Liver (tissue), 9 donors: ENCODE data around the gene STK4. TPM values are rescaled to one million over a fixed set of nuclear protein-coding genes. Genes with fewer than 3 reads are reported as not detected.

Experiments used
- DNase-seq: peaks from one replicate; pipeline ENCODE4 v3.0.0-alpha.2; 2017; ENCODE audit warnings: low spot score
- H3K27ac ChIP-seq, 2 donors: one replicate each; pipeline ENCODE4 v1.7.0; 2013; ENCODE audit warnings: inconsistent platforms in 2 of 2, low read length in 2 of 2, control low read depth in 1 of 2, low read depth in 1 of 2, mild to moderate bottlenecking in 1 of 2
- H3K27me3 ChIP-seq, 4 donors: one replicate each; pipeline versions ENCODE4 v1.6.1 to v1.7.0; 2013; ENCODE audit warnings: low read length in 3 of 4, inconsistent platforms in 1 of 4, mild to moderate bottlenecking in 1 of 4, moderate library complexity in 1 of 4; ENCODE audit not compliant: control insufficient read depth in 4 of 4, insufficient read depth in 4 of 4
- H3K36me3 ChIP-seq, 4 donors: one replicate each; pipeline versions ENCODE4 v1.6.1 to v1.7.0; 2013; ENCODE audit warnings: low read length in 3 of 4, mild to moderate bottlenecking in 3 of 4, low read depth in 1 of 4, moderate library complexity in 1 of 4; ENCODE audit not compliant: control insufficient read depth in 4 of 4, insufficient read depth in 3 of 4
- H3K4me1 ChIP-seq, 4 donors: one replicate each; pipeline versions ENCODE4 v1.6.1 to v1.7.0; 2013; ENCODE audit warnings: low read length in 3 of 4, mild to moderate bottlenecking in 3 of 4, moderate library complexity in 1 of 4; ENCODE audit not compliant: control insufficient read depth in 4 of 4, insufficient read depth in 4 of 4
- H3K4me3 ChIP-seq, 3 donors: one replicate each; pipeline versions ENCODE4 v1.6.1 to v1.7.0; 2013; ENCODE audit warnings: low read length in 3 of 3, control low read depth in 1 of 3, low read depth in 1 of 3, mild to moderate bottlenecking in 1 of 3
- H3K9ac ChIP-seq, 2 donors: one replicate each; pipeline ENCODE4 v1.7.0; 2013; ENCODE audit warnings: low read length in 2 of 2, mild to moderate bottlenecking in 2 of 2, moderate library complexity in 2 of 2, control low read depth in 1 of 2, low read depth in 1 of 2
- H3K9me3 ChIP-seq, 4 donors: one replicate each; pipeline versions ENCODE4 v1.6.1 to v1.7.0; 2013; ENCODE audit warnings: low read length in 3 of 4; ENCODE audit not compliant: control insufficient read depth in 4 of 4
- ATF3 ChIP-seq: IDR thresholded peaks from 2 replicates; pipeline ENCODE4 v1.6.1; 2016; ENCODE audit warnings: antibody characterized with exemption
- CTCF ChIP-seq: fragments of 150-350 bp; IDR thresholded peaks from 2 replicates; pipeline ENCODE4 v1.5.1; 2017; ENCODE audit warnings: improper control_type of control experiment, low read depth, low read length; ENCODE audit not compliant: missing input control
- EGR1 ChIP-seq, 2 donors: IDR thresholded peaks; 2 replicates each; pipeline ENCODE4 v1.6.1; 2016 to 2018; ENCODE audit warnings: antibody characterized with exemption in 2 of 2, low read depth in 2 of 2
- FOXA1 ChIP-seq: IDR thresholded peaks from 2 replicates; pipeline ENCODE4 v1.6.1; 2016; ENCODE audit warnings: antibody characterized with exemption
- FOXA2 ChIP-seq: IDR thresholded peaks from 2 replicates; pipeline ENCODE4 v1.6.1; 2016; ENCODE audit warnings: antibody characterized with exemption
- GABPA ChIP-seq, 2 donors: IDR thresholded peaks in 1 of 2; conservative IDR thresholded peaks in 1 of 2; 2 replicates each; pipeline ENCODE4 v1.6.1; 2016; ENCODE audit warnings: antibody characterized with exemption in 2 of 2, mild to moderate bottlenecking in 1 of 2, moderate library complexity in 1 of 2
- HNF4A ChIP-seq, 2 donors: conservative IDR thresholded peaks; 2 replicates each; pipeline ENCODE4 v1.6.1; 2016; ENCODE audit warnings: antibody characterized with exemption in 2 of 2, mild to moderate bottlenecking in 2 of 2
- HNF4G ChIP-seq: IDR thresholded peaks from 2 replicates; pipeline ENCODE4 v1.6.1; 2016; ENCODE audit warnings: antibody characterized with exemption
- JUND ChIP-seq, 2 donors: IDR thresholded peaks; 2 replicates each; pipeline ENCODE4 v1.6.1; 2016; ENCODE audit warnings: antibody characterized with exemption in 2 of 2
- MAX ChIP-seq: IDR thresholded peaks from 2 replicates; pipeline ENCODE4 v1.6.1; 2016; ENCODE audit warnings: antibody characterized with exemption
- NR2F2 ChIP-seq: IDR thresholded peaks from 2 replicates; pipeline ENCODE4 v1.6.1; 2016; ENCODE audit warnings: antibody characterized with exemption
- RAD21 ChIP-seq, 2 donors: IDR thresholded peaks; 2 replicates each; pipeline ENCODE4 v1.6.1; 2016; ENCODE audit warnings: antibody characterized with exemption in 2 of 2, mild to moderate bottlenecking in 2 of 2
- REST ChIP-seq: IDR thresholded peaks from 2 replicates; pipeline ENCODE4 v1.6.1; 2016; ENCODE audit warnings: antibody characterized with exemption, mild to moderate bottlenecking
- RXRA ChIP-seq, 2 donors: IDR thresholded peaks; 2 replicates each; pipeline ENCODE4 v1.6.1; 2017 to 2018; ENCODE audit warnings: antibody characterized with exemption in 2 of 2, mild to moderate bottlenecking in 1 of 2
- SP1 ChIP-seq: IDR thresholded peaks from 2 replicates; pipeline ENCODE4 v1.6.1; 2018; ENCODE audit warnings: antibody characterized with exemption, mild to moderate bottlenecking
- TAF1 ChIP-seq: conservative IDR thresholded peaks from 2 replicates; pipeline ENCODE4 v1.6.1; 2016; ENCODE audit warnings: antibody characterized with exemption, mild to moderate bottlenecking
- YY1 ChIP-seq: IDR thresholded peaks from 2 replicates; pipeline ENCODE4 v1.6.1; 2016; ENCODE audit warnings: antibody characterized with exemption, mild to moderate bottlenecking
- ZBTB33 ChIP-seq: IDR thresholded peaks from 2 replicates; pipeline ENCODE4 v1.6.1; 2016; ENCODE audit warnings: antibody characterized with exemption
- WGBS: extraction: QIAGEN DNeasy Blood & Tissue Kit; methylation state at CpG from one replicate; pipeline ENCODE4 v1.1.7; 2013; 5-methylcytosine and 5-hydroxymethylcytosine counted together
- polyA plus RNA-seq, 2 donors: library from polyadenylated mRNA; stranded (reverse) in 1 of 2; unstranded in 1 of 2; fragments of 200-250 nt in 1 of 2; fragments of >200 nt in 1 of 2; fragmentation: Nextera tagmentation in 1 of 2; extraction: Ambion mirVana in 1 of 2; gene quantifications; one replicate each; pipeline versions ENCODE4 v1.2.1 to v1.2.3, GENCODE V29; 2013 to 2015
- total RNA-seq, 2 donors: library from RNA; depleted of rRNA; stranded (reverse); fragments of >200 nt; gene quantifications; one replicate each; pipeline ENCODE4 v1.2.3, GENCODE V29; 2014
- donor health status: healthy.
- donor health status: healthy.
- donor health status: healthy.
- donor health status: healthy.
- donor health status: healthy.

Gene STK4
- total and polyA plus RNA-seq, 4 donors: 3.7 to 20.8 (median 13.9) TPM

- TF ChIP-seq EGR1 (IDR thresholded peaks at IDR 0.05; ENCODE audit: low read depth in 2 of 2): no peak
- TF ChIP-seq ZBTB33: no peak
- TF ChIP-seq FOXA2: no peak
- TF ChIP-seq MAX: no peak
- TF ChIP-seq HNF4A (conservative IDR thresholded peaks at IDR 0.05): no peak
- TF ChIP-seq YY1: no peak
- no peak for TF ChIP-seq NR2F2
- no peak for TF ChIP-seq GABPA (IDR thresholded peaks at IDR 0.05 in 1 of 2, conservative IDR thresholded peaks at IDR 0.05 in 1 of 2)
- TF ChIP-seq RXRA (IDR thresholded peaks at IDR 0.05): no peak
- TF ChIP-seq FOXA1: no peak
- TF ChIP-seq HNF4G: no peak
- TF ChIP-seq REST: no peak
- TF ChIP-seq SP1: no peak
- TF ChIP-seq ATF3: no peak
- TF ChIP-seq JUND (IDR thresholded peaks at IDR 0.05): no peak
- TF ChIP-seq TAF1: no peak
- no peak for TF ChIP-seq CTCF
- no peak for TF ChIP-seq RAD21 (IDR thresholded peaks at IDR 0.05)
- no peak overlapping the region for H3K27ac ChIP-seq
- no peaks in the 10 kb centered on the region for H3K27me3 ChIP-seq
- H3K9me3 ChIP-seq: no peaks in the 10 kb centered on the region
- peaks cover 0 to 2% (median 1%) of the 10 kb centered on the region in 4 donors for H3K36me3 ChIP-seq
- DNase-seq: no peak
- H3K9ac ChIP-seq: no peak overlapping the region
- WGBS: 73% methylated on average over 5 of the region's 5 CpGs
- H3K4me1 ChIP-seq: peaks cover 0 to 3% (median 0%) of the 10 kb centered on the region in 4 donors
- H3K4me3 ChIP-seq: no peak overlapping the region
Observed at GRCh38 chr20:45016089-45016671, 49.9 kb downstream of the STK4 start.
